Karpas-422 (cell line): ENCODE results near the gene ROS1. TPM values are rescaled to one million over a fixed set of nuclear protein-coding genes. Genes with fewer than 3 reads are reported as not detected.
A peak's percentile ranks its signal among the peaks of the same experiment; 100 is the strongest.
"Not testable (repeated sequence)": the region's sequence is repeated elsewhere in the genome, so short reads cannot be mapped to it uniquely, and the experiment has no call there.

Experiments used
- DNase-seq: peaks from one replicate; pipeline ENCODE4 v3.0.0-alpha.2; 2015
- H2AFZ ChIP-seq: fragments of 200-600 bp; sonication (generic); 2 replicates; pipeline ENCODE4 v1.6.1; 2014; ENCODE audit warnings: antibody characterized with exemption, low read length, mixed read lengths
- H3K27ac ChIP-seq: fragments of 200-600 bp; sonication (generic); 2 replicates; pipeline ENCODE4 v1.5.1; 2014; ENCODE audit warnings: mild to moderate bottlenecking, low read length, moderate library complexity
- H3K27me3 ChIP-seq: fragments of 200-600 bp; sonication (generic); 2 replicates; pipeline ENCODE4 v1.6.1; 2014; ENCODE audit warnings: low read length, mixed read lengths
- H3K36me3 ChIP-seq: fragments of 200-600 bp; sonication (generic); 2 replicates; pipeline ENCODE4 v1.6.1; 2014; ENCODE audit warnings: low read length, mixed read lengths; ENCODE audit not compliant: insufficient read depth
- H3K4me1 ChIP-seq: fragments of 200-600 bp; sonication (generic); 2 replicates; pipeline ENCODE4 v1.6.1; 2014; ENCODE audit warnings: mild to moderate bottlenecking, low read length, mixed read lengths
- H3K4me2 ChIP-seq: fragments of 200-600 bp; sonication (generic); 2 replicates; pipeline ENCODE4 v1.6.1; 2014; ENCODE audit warnings: low read length, low read depth, mild to moderate bottlenecking; ENCODE audit not compliant: poor library complexity, severe bottlenecking
- H3K4me3 ChIP-seq: fragments of 200-600 bp; sonication (generic); 2 replicates; pipeline ENCODE4 v1.5.1; 2014; ENCODE audit warnings: mild to moderate bottlenecking, antibody characterized with exemption, low read length, mixed read lengths
- H3K79me2 ChIP-seq: fragments of 200-600 bp; sonication (generic); 2 replicates; pipeline ENCODE4 v1.6.1; 2014; ENCODE audit warnings: mild to moderate bottlenecking, low read length, mixed read lengths
- H3K9ac ChIP-seq: fragments of 200-600 bp; sonication (generic); 2 replicates; pipeline ENCODE4 v1.6.0; 2014; ENCODE audit warnings: low read length
- H3K9me2 ChIP-seq: fragments of 200-600 bp; sonication (generic), shearing (Covaris generic); replicated peaks from 2 replicates; pipeline ENCODE4 v1.6.0; 2014; ENCODE audit warnings: mild to moderate bottlenecking, low read length, moderate library complexity; ENCODE audit not compliant: insufficient read depth
- H3K9me3 ChIP-seq: fragments of 300-700, 200-600 bp; sonication (generic); 2 replicates; pipeline ENCODE4 v1.6.1; 2014; ENCODE audit warnings: low read length, mixed read lengths
- H4K20me1 ChIP-seq: fragments of 200-600 bp; sonication (generic); 2 replicates; pipeline ENCODE4 v1.6.1; 2014; ENCODE audit warnings: mild to moderate bottlenecking, antibody characterized with exemption, low read length, low read depth; ENCODE audit not compliant: insufficient read depth
- total RNA-seq: library from RNA; depleted of rRNA; stranded (reverse); fragments of >200 nt; shearing (Covaris generic); gene quantifications from 2 replicates; pipeline ENCODE4 v1.2.3, GENCODE V29; 2014; ENCODE audit warnings: low replicate concordance

The ROS1 gene
- total RNA-seq, 1 experiment from 2014 or later = not detected

DNA sequence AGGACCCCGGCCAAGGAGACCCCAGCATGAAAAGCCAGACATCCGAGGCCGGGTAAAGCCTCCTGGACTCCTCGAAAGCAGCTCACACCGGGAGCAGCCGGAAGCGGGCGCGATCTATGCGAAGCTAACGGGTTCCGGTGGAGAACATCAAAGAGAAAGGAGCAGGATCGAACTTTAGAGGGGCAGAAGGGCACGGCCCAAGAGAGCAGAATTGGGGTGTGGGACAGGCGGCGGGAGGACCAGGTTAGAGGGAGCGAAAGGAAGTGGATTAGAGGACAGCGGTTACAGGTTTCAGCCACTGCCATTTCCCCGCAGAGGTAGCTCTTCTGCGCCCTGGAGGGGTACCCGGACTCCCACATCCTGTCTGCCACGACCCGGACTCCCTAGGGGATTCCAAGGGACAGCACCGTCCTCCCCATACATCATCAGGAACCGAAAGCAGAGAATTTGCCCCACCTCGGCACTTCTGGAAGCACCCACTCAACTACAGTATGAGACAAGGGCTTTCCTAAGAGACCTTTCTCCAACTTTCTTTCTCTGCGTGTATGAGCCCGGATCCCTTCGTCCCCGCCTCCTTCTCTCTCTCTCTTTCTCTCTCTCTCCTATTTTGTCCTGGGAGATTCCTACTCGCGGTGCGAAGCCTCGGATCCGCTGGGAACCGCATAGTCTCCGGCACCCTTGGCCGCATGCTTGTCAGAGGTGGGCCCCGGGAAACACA, 160.9 kb downstream of the ROS1 start:
- Histone ChIP-seq H3K79me2 (no peaks in the 10 kb centered on the region), H3K4me2 (no peak overlapping the region)
- no peak for DNase-seq

DNA sequence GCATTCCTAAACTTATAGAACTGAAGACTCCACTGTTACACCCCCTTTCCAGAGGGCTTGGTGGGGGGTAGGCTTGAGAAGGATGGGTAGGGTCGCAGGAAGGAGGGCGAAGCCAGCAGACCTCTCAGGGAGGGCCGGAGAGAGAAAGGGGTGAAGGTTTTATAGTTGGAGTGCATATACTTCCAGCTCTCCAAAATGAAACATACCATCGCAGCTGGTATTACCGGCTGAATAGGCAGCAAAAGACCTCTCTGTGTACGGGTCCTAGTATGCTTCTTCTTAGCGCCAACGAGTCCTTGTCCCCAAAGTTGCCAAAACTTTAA, 161.4 kb downstream of the ROS1 start:
- no peaks in the 10 kb centered on the region for H3K9me3 ChIP-seq
- H3K4me2 ChIP-seq = no peak overlapping the region
- no peaks in the 10 kb centered on the region for H4K20me1 ChIP-seq
- H3K4me3 ChIP-seq = no peak overlapping the region
- no peak overlapping the region for H3K9ac ChIP-seq
- no peaks in the 10 kb centered on the region for H3K79me2 ChIP-seq
- H3K9me2 ChIP-seq = no peaks in the 10 kb centered on the region
- no peaks in the 10 kb centered on the region for H3K4me1 ChIP-seq
- no peak for DNase-seq
- H3K27me3 ChIP-seq = no peaks in the 10 kb centered on the region
- no peak overlapping the region for H2AFZ ChIP-seq
- no peaks in the 10 kb centered on the region for H3K36me3 ChIP-seq
- no peak overlapping the region for H3K27ac ChIP-seq

More for the DNA sequence above, 160.9 kb downstream of the ROS1 start:
- H2AFZ ChIP-seq = no peak overlapping the region
- H3K9me3 ChIP-seq = no peaks in the 10 kb centered on the region
- H3K36me3 ChIP-seq = no peaks in the 10 kb centered on the region
- H3K27ac ChIP-seq = no peak overlapping the region
- no peak overlapping the region for H3K9ac ChIP-seq
- H3K4me3 ChIP-seq = no peak overlapping the region
- H3K4me1 ChIP-seq = no peaks in the 10 kb centered on the region
- no peaks in the 10 kb centered on the region for H3K27me3 ChIP-seq
- no peaks in the 10 kb centered on the region for H4K20me1 ChIP-seq
- no peaks in the 10 kb centered on the region for H3K9me2 ChIP-seq

DNA sequence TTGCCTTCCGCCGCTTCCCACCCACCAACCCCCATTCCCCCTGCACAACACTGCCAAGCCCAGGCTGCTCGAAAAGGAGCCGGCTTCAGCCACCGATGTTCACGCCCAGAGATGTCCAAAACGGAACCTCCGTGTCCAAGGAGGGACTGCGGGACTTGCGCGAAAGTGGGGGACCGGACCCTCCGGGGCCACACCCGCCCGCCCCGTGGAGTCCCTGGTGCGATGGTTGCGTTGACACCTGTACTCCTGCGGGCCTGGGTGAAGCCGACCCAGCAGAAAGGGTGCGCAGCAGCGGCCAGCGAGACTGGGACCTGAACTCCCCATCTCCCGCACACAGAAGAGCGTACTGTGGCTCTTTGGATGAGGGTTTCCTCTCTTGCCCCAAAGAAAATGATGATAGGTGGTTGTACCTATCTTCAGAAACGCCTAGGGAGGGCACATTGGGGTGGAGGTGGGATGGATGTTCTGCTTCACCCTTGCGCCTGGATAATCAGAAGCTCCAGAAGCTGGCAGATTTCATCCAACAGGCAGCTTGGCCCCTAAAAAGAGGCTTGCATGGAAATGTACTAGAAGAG, 162.3 kb downstream of the ROS1 start:
- Histone ChIP-seq H3K79me2 (no peaks in the 10 kb centered on the region), H3K4me3 (no peak overlapping the region), H3K9ac (no peak overlapping the region), H3K27me3 (no peaks in the 10 kb centered on the region), H3K36me3 (no peaks in the 10 kb centered on the region), H4K20me1 (no peaks in the 10 kb centered on the region), H3K9me3 (no peaks in the 10 kb centered on the region), H3K9me2 (no peaks in the 10 kb centered on the region), H3K4me2 (no peak overlapping the region), H3K4me1 (no peaks in the 10 kb centered on the region), H3K27ac (no peak overlapping the region), H2AFZ (no peak overlapping the region)
- DNase-seq = no peak

DNA sequence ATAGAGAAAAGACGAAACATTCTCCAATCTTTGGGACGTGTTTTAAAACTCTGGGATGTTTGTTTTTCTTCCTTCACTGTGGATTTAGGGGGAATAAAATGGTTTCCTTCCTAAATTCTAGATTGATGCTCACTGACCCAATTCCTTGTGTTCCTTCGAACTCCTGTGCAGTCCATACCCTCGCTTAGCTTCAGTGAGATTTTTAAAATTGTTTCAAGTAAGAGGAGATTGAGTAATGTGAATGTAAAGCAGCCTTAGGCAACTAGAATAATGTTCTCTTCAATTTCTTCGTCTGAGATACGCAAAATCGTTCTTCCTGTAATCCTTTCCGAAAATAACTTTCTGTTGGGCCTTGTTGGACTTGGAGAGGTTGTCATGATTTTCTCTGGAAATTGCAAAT, 162.9 kb downstream of the ROS1 start:
- Histone ChIP-seq H3K4me1 (no peaks in the 10 kb centered on the region), H3K4me2 (no peak overlapping the region), H3K27me3 (no peaks in the 10 kb centered on the region), H3K9me2 (no peaks in the 10 kb centered on the region), H3K9me3 (no peaks in the 10 kb centered on the region), H3K79me2 (no peaks in the 10 kb centered on the region), H3K36me3 (no peaks in the 10 kb centered on the region), H4K20me1 (no peaks in the 10 kb centered on the region), H3K27ac (no peak overlapping the region), H3K9ac (no peak overlapping the region), H3K4me3 (no peak overlapping the region), H2AFZ (no peak overlapping the region)
- peak; percentile 14 for DNase-seq

DNA sequence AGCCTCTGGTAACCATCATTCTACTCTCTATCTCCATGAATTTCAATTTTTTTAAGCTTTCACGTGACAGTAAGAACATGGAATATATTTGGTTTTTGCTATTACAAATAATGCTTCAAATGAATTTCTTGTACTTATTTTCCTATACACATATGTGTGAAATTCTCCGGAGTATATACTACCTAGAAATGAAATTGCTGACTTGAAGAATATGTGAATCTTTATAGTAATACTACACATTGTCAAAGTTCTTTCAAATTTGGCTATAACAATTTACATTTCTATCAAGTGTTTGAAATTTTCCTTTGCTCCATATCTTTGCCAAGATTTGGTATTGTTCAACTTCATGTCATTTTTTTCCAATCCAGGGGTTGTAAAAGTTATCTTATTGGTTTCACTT, 172.0 kb downstream of the ROS1 start:
- no peaks in the 10 kb centered on the region for H3K4me1 ChIP-seq
- H4K20me1 ChIP-seq = no peaks in the 10 kb centered on the region
- H3K9ac ChIP-seq = no peak overlapping the region
- no peaks in the 10 kb centered on the region for H3K79me2 ChIP-seq
- DNase-seq = no peak
- H3K4me3 ChIP-seq = no peak overlapping the region
- no peak overlapping the region for H3K4me2 ChIP-seq
- H3K27ac ChIP-seq = no peak overlapping the region
- H3K9me3 ChIP-seq = no peaks in the 10 kb centered on the region
- H2AFZ ChIP-seq = no peak overlapping the region
- no peaks in the 10 kb centered on the region for H3K9me2 ChIP-seq
- no peaks in the 10 kb centered on the region for H3K36me3 ChIP-seq
- no peaks in the 10 kb centered on the region for H3K27me3 ChIP-seq

DNA sequence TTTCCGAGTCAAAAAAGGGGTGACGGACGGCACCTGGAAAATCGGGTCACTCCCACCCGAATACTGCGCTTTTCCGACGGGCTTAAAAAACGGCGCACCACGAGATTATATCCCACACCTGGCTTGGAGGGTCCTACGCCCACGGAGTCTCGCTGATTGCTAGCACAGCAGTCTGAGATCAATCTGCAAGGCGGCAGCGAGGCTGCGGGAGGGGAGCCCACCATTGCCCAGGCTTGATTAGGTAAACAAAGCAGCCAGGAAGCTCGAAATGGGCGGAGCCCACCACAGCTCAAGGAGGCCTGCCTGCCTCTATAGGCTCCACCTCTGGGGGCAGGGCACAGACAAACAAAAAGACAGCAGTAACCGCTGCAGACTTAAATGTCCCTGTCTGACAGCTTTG, 180.8 kb downstream of the ROS1 start:
- H3K79me2 ChIP-seq, H3K9me2 ChIP-seq, H2AFZ ChIP-seq, H3K4me1 ChIP-seq, H3K4me3 ChIP-seq, H4K20me1 ChIP-seq, H3K27ac ChIP-seq, H3K4me2 ChIP-seq, H3K9me3 ChIP-seq, H3K27me3 ChIP-seq, H3K9ac ChIP-seq, H3K36me3 ChIP-seq, DNase-seq: not testable (repeated sequence)

DNA sequence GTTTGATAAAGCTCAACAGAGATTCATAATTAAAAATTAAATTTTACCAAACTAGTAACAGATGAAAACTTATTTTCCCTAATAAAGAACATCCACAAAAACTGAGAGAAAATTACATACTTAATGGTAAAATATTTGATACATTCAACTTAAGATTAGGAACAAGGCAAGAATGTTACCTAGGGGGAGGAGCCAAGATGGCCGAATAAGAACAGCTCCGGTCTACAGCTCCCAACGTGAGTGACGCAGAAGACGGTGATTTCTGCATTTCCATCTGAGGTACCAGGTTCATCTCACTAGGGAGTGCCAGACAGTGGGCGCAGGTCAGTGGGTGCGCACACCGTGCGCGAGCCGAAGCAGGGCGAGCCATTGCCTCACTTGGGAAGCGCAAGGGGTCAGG, 181.2 kb downstream of the ROS1 start:
- H3K27ac ChIP-seq, H3K36me3 ChIP-seq, H2AFZ ChIP-seq, H3K9me2 ChIP-seq, H3K4me1 ChIP-seq, H4K20me1 ChIP-seq, H3K4me3 ChIP-seq, H3K9me3 ChIP-seq, H3K9ac ChIP-seq, H3K27me3 ChIP-seq, H3K79me2 ChIP-seq, DNase-seq, H3K4me2 ChIP-seq: not testable (repeated sequence)
